Fibroblast of peridontal ligament (primary cell): ENCODE measurements around the gene ANO4.

Experiments used
- DNase-seq: peaks from one replicate; pipeline ENCODE4 v3.0.0-alpha.2; 2010; ENCODE audit errors: extremely low read depth

ANO4 gene

GRCh38 chr12:100951756-100952155 is 157.2 kb downstream of the ANO4 start:
- no peak for DNase-seq

GRCh38 chr12:100953217-100953616 is 158.6 kb downstream of the ANO4 start:
- no peak for DNase-seq

- DNase-seq, result no peak
These were observed 159.1 kb downstream of the ANO4 start for GRCh38 chr12:100953677-100954076.

- no peak for DNase-seq
These were observed 159.5 kb downstream of the ANO4 start for GRCh38 chr12:100954118-100954517.

GRCh38 chr12:100955139-100955538 is 160.6 kb downstream of the ANO4 start:
- no peak for DNase-seq

GRCh38 chr12:100956311-100956852 is 161.8 kb downstream of the ANO4 start:
- no peak for DNase-seq

- DNase-seq, result no peak
These were observed 164.9 kb downstream of the ANO4 start for GRCh38 chr12:100959481-100959880.

- DNase-seq, result no peak
These were observed 167.6 kb downstream of the ANO4 start for GRCh38 chr12:100962086-100962712.

- DNase-seq, result peak; percentile 8
These were observed 168.8 kb downstream of the ANO4 start for GRCh38 chr12:100963381-100963780.

GRCh38 chr12:100964028-100964427 is 169.5 kb downstream of the ANO4 start:
- DNase-seq, result peak; percentile 5

- no peak for DNase-seq
These were observed 172.6 kb downstream of the ANO4 start for GRCh38 chr12:100967189-100967588.

GRCh38 chr12:100970894-100971293 is 176.3 kb downstream of the ANO4 start:
- DNase-seq, result no peak

GRCh38 chr12:100972121-100972520 is 177.5 kb downstream of the ANO4 start:
- DNase-seq, result no peak

GRCh38 chr12:100974341-100974740 is 179.8 kb downstream of the ANO4 start:
- no peak for DNase-seq

- DNase-seq, result no peak
These were observed 180.2 kb downstream of the ANO4 start for GRCh38 chr12:100974747-100975146.

GRCh38 chr12:100976735-100977134 is 182.2 kb downstream of the ANO4 start:
- DNase-seq, result no peak

- no peak for DNase-seq
These were observed 186.3 kb downstream of the ANO4 start for GRCh38 chr12:100980856-100981255.

GRCh38 chr12:100982511-100983183 is 188.1 kb downstream of the ANO4 start:
- no peak for DNase-seq

- DNase-seq, result no peak
These were observed 190.2 kb downstream of the ANO4 start for GRCh38 chr12:100984796-100985195.

GRCh38 chr12:100986595-100987547 is 192.3 kb downstream of the ANO4 start:
- DNase-seq, result no peak

GRCh38 chr12:100987552-100988521 is 193.3 kb downstream of the ANO4 start:
- DNase-seq, result no peak
